HL-60/S4 treated with retinoic acid at 250 ng/mL for 4 days and 3 days (cell line): ENCODE results near the gene AKR1C8.
"Not testable (repeated sequence)": the region's sequence is repeated elsewhere in the genome, so short reads cannot be mapped to it uniquely, and the experiment has no call there.

ENCODE experiments used
- in situ Hi-C: fragments of 300-500 bp; cut with MboI; formaldehyde crosslinking; loops from 2 replicates; pipeline ENCODE4 v1.7.0; 2022; ENCODE audit warnings: low sequenced_read_pairs

Gene AKR1C8

GRCh38 chr10:5168897-5169420, 16.0 kb downstream of the AKR1C8 start:
- in situ Hi-C loops, result no loop called here

DNA sequence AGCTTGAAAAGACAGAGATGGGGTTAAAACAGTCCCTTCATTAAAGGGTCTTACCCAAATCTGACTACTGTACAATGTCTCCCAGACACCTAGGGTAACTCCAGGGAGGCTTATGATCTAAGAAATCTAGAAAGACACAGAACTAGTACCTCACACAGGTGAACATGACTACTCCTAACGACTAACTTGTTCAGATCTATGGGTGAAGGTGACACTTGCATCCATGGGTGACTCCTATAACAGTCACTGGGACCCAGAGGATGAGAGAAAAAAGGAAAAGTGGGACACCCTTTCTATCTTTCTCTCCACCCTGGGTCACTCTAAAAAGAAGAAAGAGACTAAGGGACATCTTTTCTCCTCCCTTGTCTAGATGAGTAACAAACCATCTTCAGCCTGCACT, 19.2 kb downstream of the AKR1C8 start:
- in situ Hi-C loops, result no loop called here

DNA sequence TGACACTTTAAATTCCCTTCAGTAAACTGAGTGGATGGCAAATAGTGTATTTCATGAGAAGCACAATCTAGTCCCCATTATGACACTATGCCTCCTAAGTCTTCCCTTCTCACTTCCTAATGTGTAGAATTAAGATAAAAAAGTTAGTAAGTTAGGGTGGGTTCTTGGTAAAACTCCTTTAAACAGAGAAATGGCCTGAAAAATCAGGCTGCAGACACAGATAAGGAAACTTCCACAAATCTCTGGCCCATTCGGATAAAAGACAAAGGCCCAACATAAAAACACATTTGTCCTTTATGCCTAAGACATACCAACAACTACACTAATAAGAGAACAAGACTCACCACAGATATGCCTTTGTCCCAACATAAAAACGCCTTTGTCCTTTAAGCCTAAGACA, 21.5 kb downstream of the AKR1C8 start:
- in situ Hi-C loops, result no loop called here

DNA sequence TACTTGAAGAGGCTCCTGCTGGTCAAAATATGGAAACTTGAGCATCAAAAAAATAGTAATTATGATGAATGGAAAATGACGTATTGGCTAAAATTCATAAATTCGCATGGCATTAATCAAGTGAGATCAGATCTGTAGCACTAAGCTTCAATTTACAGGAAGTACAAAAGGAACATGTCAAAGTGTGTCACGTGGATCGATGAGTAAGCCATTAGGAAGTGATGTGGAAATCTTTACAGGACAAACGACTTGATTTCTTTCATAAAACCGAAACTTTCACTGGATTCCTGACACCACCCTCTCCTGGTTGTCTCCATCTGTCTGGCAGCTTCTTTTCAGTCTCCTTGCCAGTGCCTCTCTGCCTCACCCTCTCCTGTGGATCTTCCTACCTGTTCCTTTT, 25.8 kb downstream of the AKR1C8 start:
- in situ Hi-C loops, result no loop called here

GRCh38 chr10:5157501-5157900, 27.4 kb downstream of the AKR1C8 start:
- in situ Hi-C loops, result no loop called here

DNA sequence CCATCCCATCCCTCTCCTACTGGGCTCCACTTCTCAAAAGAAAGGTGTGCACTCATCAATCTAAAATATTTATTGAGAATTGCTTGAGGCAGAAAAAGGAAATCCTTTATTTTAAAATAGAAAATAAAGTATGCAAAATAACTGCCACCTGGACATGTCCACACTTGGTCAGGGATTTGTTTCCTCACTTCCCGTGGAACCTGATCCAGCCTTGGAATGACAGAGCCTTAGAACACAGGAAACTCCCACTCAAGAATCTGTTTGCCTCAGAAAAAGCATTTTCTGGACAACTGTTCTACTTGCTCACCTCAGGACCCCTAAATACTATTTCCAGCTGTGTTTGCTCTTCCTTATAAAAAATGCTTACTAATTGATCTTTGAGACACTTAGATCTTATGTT, 29.0 kb downstream of the AKR1C8 start:
- in situ Hi-C loops, result no loop called here

- in situ Hi-C loops, result no loop called here
Measured at GRCh38 chr10:5151076-5151475, 33.9 kb downstream of the AKR1C8 start.

GRCh38 chr10:5148678-5149032, 36.3 kb downstream of the AKR1C8 start:
- in situ Hi-C loops, result no loop called here

DNA sequence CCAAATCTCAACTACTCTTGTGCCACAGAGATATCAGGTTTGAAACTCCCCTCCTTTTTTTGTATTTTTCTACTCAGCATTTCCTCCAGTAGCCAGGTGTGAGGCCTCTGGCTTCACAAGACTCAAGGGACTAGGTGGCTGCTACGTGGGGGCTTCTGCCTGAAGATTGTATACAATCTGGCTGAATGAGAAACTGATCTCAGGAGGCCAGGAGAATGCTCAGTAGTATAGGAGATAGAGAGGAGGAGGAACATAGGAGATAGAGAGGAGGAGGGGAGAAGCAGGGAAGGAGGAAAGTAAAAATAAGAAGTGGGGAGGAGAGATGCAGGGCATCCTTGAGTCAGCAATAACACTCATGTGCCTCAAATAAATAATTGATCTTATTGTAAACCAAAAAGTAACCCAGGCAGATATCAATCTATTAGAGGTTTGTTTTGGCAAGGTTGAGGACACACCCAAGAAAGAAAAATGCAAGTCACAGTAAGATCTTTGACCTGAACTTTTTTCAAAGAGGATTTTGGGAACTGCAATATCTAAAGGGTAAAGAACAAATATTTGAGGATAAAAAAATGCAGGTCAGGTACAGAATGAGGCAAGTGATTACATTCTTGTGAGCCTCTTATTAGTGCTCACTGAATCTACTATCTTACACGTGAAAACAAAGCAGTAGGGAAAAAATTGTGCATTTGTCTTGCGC, 36.8 kb downstream of the AKR1C8 start:
- in situ Hi-C loops, result no loop called here

- in situ Hi-C loops, result no loop called here
Measured at GRCh38 chr10:5147255-5147980, 37.5 kb downstream of the AKR1C8 start.

- in situ Hi-C loops, result no loop called here
Measured at GRCh38 chr10:5146920-5147254, 38.1 kb downstream of the AKR1C8 start.

DNA sequence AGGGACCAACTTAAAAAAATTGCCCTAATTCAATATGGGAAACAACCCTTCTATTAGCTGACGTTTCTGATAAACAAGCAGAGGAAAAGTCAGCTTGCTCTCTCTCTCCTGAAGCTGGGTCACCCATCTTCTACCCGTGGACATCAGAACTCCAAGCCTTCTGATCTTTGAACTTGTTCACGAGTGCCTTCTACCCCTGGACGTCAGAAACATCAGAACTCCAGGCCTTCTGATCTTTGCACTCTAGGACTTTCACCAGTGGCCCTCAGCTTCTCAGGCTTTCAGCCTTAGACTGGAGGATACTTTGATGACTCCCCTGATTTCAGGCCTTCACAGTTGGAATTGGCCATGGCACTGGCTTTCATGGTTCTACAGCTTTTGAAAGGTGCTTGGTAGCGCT, 41.8 kb downstream of the AKR1C8 start:
- in situ Hi-C loops, result no loop called here

GRCh38 chr10:5142199-5142598, 42.8 kb downstream of the AKR1C8 start:
- in situ Hi-C loops, result no loop called here

DNA sequence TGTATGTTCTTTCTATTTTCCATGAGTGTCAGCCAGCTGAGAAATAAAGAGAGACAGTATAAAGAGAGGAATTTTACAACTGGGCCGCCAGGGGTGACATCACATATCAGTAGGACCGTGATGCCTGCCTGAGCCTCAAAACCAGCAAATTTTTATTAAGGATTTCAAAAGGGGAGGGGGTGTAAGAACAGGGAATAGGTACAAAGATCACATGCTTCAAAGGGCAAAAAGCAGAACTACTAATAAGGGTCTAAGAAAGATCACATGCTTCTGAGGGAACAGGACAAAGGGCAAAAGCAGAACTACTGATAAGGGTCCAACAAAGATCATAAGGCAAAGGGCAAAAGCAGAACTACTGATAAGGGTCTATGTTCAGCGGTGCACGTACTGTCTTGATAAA, 47.3 kb downstream of the AKR1C8 start:
- in situ Hi-C loops, result not testable (repeated sequence)

- in situ Hi-C loops, result no loop called here
Measured at GRCh38 chr10:5136468-5137087, 48.4 kb downstream of the AKR1C8 start.

DNA sequence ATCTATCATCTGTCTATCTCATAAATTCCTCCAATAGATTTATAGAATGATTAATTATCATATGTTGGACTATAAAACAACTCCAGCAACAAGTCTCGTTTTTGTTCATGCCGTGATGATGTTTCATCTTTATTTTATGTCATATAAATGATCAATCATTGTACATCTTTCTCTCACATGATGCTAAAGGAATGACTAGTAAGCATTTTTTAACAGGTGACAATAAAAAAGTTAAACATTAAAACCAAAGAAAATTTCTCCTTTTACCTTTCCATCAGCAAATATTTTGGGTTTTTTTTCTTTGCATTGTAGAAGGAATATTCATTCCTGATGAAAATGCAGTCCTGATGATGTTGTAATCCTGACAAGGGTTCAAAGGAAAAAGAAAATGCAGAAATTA, 49.4 kb downstream of the AKR1C8 start:
- in situ Hi-C loops, result no loop called here

- in situ Hi-C loops, result no loop called here
Measured at GRCh38 chr10:5125315-5126044, 59.5 kb downstream of the AKR1C8 start.

DNA sequence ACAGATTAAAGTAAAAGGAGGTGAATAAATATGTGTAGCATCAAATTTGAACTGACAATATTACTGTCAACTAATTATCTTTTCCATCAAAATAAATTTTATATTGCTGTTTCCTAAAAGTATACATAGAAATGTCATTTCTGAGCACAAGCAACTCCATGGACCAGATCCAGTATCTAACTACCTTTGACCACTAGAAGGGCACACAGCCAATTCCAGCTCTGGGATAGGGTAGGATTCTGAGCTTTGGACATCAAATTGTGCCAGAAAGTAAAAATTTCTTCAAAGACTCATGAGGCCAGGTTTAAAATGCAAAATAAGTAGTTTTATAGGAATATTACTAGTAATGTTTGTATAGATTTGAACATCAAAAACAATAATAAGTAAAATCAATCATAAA, 61.1 kb downstream of the AKR1C8 start:
- in situ Hi-C loops, result no loop called here

GRCh38 chr10:5119997-5120396, 65.0 kb downstream of the AKR1C8 start:
- in situ Hi-C loops, result not testable (repeated sequence)

DNA sequence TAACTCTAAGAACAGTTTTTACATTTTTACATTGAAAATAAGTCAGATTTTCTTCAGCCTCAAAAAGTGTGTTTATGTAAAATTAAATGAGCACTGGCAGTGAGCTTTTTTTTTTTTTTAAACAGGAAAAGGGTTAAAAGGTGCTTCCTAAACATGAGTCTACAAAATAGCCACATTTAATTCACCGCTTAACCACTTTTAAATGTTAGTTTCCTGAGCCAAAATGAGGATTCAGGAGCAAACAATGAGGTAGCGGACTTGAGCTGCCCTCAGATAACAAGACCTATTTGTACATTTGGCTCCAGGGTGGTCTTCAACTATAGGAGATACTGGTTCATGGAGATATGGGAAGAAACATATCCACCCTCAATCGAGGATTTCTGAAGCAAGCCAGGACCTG, 67.9 kb downstream of the AKR1C8 start:
- in situ Hi-C loops, result no loop called here

DNA sequence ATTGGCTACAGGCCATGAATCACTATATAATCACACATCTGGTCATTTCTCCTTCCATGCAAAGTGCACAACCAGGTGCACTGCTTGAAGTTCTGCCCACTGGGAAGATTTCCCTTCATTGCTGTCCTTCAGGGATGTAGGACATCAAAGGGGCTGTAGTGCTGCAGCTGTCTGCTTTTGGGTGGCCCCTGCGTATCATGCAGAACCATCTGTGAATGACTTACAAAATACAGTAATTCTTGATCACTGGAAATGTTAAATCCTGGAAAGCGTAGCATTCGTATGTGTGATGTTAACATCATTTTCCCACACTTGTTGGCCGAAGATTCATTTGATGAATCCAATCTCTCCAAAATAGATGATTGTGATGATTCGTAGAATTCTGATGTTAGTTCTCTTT, 68.3 kb downstream of the AKR1C8 start:
- in situ Hi-C loops, result no loop called here

DNA sequence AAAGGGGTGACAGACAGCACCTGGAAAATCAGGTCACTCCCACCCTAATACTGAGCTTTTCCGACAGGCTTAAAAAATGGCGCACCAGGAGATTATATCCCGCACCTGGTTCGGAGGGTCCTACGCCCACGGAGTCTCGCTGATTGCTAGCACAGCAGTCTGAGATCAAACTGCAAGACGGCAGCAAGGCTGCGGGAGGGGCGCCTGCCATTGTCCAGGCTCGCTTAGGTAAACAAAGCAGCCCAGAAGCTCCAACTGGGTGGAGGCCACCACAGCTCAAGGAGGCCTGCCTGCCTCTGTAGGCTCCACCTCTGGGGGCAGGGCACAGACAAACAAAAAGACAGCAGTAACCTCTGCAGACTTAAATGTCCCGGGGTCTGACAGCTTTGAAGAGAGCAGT, 75.1 kb downstream of the AKR1C8 start:
- in situ Hi-C loops, result not testable (repeated sequence)
